ENCODE measurements around the gene CREB3L2. TPM values are rescaled to one million over a fixed set of nuclear protein-coding genes. Genes with fewer than 3 reads are reported as not detected.

The CREB3L2 gene
- total and polyA plus RNA-seq, 2 of the 8 experiments (the other 6 are each of a cell fraction or from before 2014, with no cell fraction given) = 14.4 to 48.3 TPM

DNA sequence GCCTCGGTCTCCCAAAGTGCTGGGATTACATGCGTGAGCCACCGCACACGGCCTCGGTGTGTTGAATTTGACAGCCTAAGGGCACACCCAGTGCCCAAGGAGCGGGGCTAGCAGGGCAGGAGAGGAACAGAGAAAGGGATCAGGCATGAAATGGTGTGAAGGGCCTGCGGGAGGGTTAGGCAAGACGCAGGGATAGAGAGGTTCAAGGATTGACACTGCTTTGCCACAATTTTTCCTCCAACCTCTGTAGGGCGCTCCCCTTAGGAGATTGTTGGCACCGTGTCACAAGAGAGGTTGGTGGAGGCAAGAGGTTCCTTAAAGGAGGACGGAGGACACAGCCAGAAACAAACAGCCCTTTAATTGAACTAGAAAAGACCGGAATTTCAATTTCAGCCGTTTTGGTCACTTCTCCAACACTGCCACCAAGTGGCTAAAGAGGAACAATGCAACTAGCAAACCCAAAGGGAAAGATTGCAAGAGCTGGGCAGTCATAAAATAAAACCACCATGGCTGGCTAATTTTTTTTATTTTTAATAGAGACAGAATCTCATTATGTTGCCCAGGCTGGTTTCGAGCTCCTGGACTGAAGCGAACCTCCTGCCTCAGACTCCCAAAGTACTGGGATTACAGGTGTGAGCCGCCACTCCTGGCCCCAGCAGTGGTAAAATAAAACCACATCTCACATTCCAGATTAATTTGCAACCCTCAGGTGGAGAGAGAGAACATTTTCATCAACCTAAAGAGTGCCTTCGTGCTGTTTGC is 6.9 kb upstream of the CREB3L2 start (continued):
- TF ChIP-seq RAD21 (IDR thresholded peaks at IDR 0.05 in 1 of 2, conservative IDR thresholded peaks at IDR 0.05 in 1 of 2; ENCODE audit: low read depth in 2 of 2, low read length in 2 of 2) = peak; percentile 91 to 94
- no peak for TF ChIP-seq BACH1 (IDR thresholded peaks at IDR 0.05; ENCODE audit: low read length)
- TF ChIP-seq BRCA1 (IDR thresholded peaks at IDR 0.05; ENCODE audit: low read depth, low read length) = no peak
- TF ChIP-seq POU5F1 (IDR thresholded peaks at IDR 0.05; ENCODE audit: low read depth, low read length) = no peak
- TF ChIP-seq, protein P1, sequence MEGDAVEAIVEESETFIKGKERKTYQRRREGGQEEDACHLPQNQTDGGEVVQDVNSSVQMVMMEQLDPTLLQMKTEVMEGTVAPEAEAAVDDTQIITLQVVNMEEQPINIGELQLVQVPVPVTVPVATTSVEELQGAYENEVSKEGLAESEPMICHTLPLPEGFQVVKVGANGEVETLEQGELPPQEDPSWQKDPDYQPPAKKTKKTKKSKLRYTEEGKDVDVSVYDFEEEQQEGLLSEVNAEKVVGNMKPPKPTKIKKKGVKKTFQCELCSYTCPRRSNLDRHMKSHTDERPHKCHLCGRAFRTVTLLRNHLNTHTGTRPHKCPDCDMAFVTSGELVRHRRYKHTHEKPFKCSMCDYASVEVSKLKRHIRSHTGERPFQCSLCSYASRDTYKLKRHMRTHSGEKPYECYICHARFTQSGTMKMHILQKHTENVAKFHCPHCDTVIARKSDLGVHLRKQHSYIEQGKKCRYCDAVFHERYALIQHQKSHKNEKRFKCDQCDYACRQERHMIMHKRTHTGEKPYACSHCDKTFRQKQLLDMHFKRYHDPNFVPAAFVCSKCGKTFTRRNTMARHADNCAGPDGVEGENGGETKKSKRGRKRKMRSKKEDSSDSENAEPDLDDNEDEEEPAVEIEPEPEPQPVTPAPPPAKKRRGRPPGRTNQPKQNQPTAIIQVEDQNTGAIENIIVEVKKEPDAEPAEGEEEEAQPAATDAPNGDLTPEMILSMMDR (IDR thresholded peaks at IDR 0.05; ENCODE audit: control extremely low read depth in 1 of 3, insufficient read depth in 1 of 3, low read depth in 1 of 3, low read length in 3 of 3) = peak in 2 of 3 experiments; percentile 64 to 85; a peak in 3 of 4 replicates
- no peak for TF ChIP-seq SIRT6 (IDR thresholded peaks at IDR 0.05; ENCODE audit: low read length)
- no peak for TF ChIP-seq E2F6 (IDR thresholded peaks at IDR 0.05)
- TF ChIP-seq EZH2 (IDR thresholded peaks at IDR 0.05; ENCODE audit: low read depth, low read length, severe bottlenecking) = no peak
- TF ChIP-seq RXRA (IDR thresholded peaks at IDR 0.05; ENCODE audit: insufficient read depth, low read depth, low read length) = no peak
- no peak for TF ChIP-seq YY1 (IDR thresholded peaks at IDR 0.05; ENCODE audit: low read depth, low read length)
- TF ChIP-seq ZNF274 (IDR thresholded peaks at IDR 0.05; ENCODE audit: borderline replicate concordance, extremely low read depth, low read length) = no peak
